Mammary epithelial cell (primary cell): ENCODE measurements around the gene KPNA1.

Experiments
- CTCF ChIP-seq, 2 donors: IDR thresholded peaks in 1 of 2; conservative IDR thresholded peaks in 1 of 2; 2 replicates each; pipeline ENCODE4 v1.5.1; 2011 to 2012; ENCODE audit warnings: inconsistent platforms in 2 of 2, low read length in 2 of 2, mild to moderate bottlenecking in 2 of 2, control low read depth in 1 of 2, low read depth in 1 of 2; ENCODE audit not compliant: insufficient read depth in 1 of 2; ENCODE audit errors: extremely low read depth in 1 of 2
- EZH2 ChIP-seq: IDR thresholded peaks from 2 replicates; pipeline ENCODE4 v1.6.1; 2012; ENCODE audit warnings: low read length, inconsistent platforms, borderline replicate concordance

- no peak for TF ChIP-seq CTCF (conservative IDR thresholded peaks at IDR 0.05 in 1 of 2, IDR thresholded peaks at IDR 0.05 in 1 of 2; ENCODE audit: extremely low read depth in 1 of 2, insufficient read depth in 1 of 2, low read depth in 1 of 2, low read length in 2 of 2)
- no peak for TF ChIP-seq EZH2
These were observed 45.7 kb downstream of the KPNA1 start for GRCh38 chr3:122468896-122469533.
